Skeletal muscle tissue (tissue), 4 donors: ENCODE data around the gene SMIM43. TPM values are rescaled to one million over a fixed set of nuclear protein-coding genes. Genes with fewer than 3 reads are reported as not detected.

Experiments used
- H3K27ac ChIP-seq: one replicate; pipeline ENCODE4 v1.7.0; 2013; ENCODE audit warnings: mild to moderate bottlenecking, low read depth, low read length, inconsistent platforms
- H3K27me3 ChIP-seq, 3 donors: one replicate each; pipeline ENCODE4 v1.7.0; 2013; ENCODE audit warnings: low read length in 3 of 3; ENCODE audit not compliant: control insufficient read depth in 3 of 3, insufficient read depth in 3 of 3
- H3K36me3 ChIP-seq, 3 donors: one replicate each; pipeline ENCODE4 v1.7.0; 2013; ENCODE audit warnings: low read length in 3 of 3; ENCODE audit not compliant: control insufficient read depth in 3 of 3, insufficient read depth in 3 of 3
- H3K4me1 ChIP-seq, 3 donors: one replicate each; pipeline ENCODE4 v1.7.0; 2013; ENCODE audit warnings: low read length in 3 of 3, mild to moderate bottlenecking in 3 of 3; ENCODE audit not compliant: control insufficient read depth in 3 of 3, insufficient read depth in 3 of 3
- H3K4me3 ChIP-seq, 3 donors: one replicate each; pipeline ENCODE4 v1.7.0; 2013; ENCODE audit warnings: low read length in 3 of 3
- H3K9ac ChIP-seq, 3 donors: one replicate each; pipeline ENCODE4 v1.7.0; 2013; ENCODE audit warnings: low read length in 3 of 3, mild to moderate bottlenecking in 3 of 3, moderate library complexity in 2 of 3, low read depth in 1 of 3
- H3K9me3 ChIP-seq, 3 donors: one replicate each; pipeline ENCODE4 v1.7.0; 2013; ENCODE audit warnings: low read length in 3 of 3; ENCODE audit not compliant: control insufficient read depth in 3 of 3
- total RNA-seq: library from RNA; depleted of rRNA; stranded (reverse); fragments of >200 nt; gene quantifications from one replicate; pipeline ENCODE4 v1.2.3, GENCODE V29; 2014
- donor health status: Osteomylitis.

The SMIM43 gene
- 2.6 TPM for total RNA-seq

- no peaks in the 10 kb centered on the region for H3K36me3 ChIP-seq
- peak within 1 kb of the TSS in 1 of 3 donors; percentile 40 for H3K9ac ChIP-seq
- H3K9me3 ChIP-seq = no peaks in the 10 kb centered on the region
- H3K27ac ChIP-seq = no peak within 1 kb of the TSS
- peak within 1 kb of the TSS; percentile 4 to 58 (median 45) for H3K4me3 ChIP-seq
- H3K4me1 ChIP-seq = peaks cover 0 to 4% (median 4%) of the 10 kb centered on the region in 3 donors
- peaks cover 25 to 30% (median 29%) of the 10 kb centered on the region in 3 donors for H3K27me3 ChIP-seq
Measured at GRCh38 chr4:121764702-121765367, at the start of gene SMIM43. Gene SMIM43, minus strand, starts transcription at chr4:121765164. Its CDS starts 59 bp downstream, at chr4:121765105.

GRCh38 chr4:121814756-121815155 is 49.8 kb upstream of the SMIM43 start:
- Histone ChIP-seq H3K4me3 (no peak overlapping the region), H3K9ac (no peak overlapping the region), H3K36me3 (peaks cover 6 to 68% (median 58%) of the 10 kb centered on the region in 3 donors), H3K27ac (no peak overlapping the region), H3K27me3 (no peaks in the 10 kb centered on the region), H3K4me1 (no peaks in the 10 kb centered on the region), H3K9me3 (no peaks in the 10 kb centered on the region)

GRCh38 chr4:121811122-121811521 is 46.2 kb upstream of the SMIM43 start:
- Histone ChIP-seq H3K36me3 (peaks cover 8 to 68% (median 68%) of the 10 kb centered on the region in 3 donors), H3K4me1 (no peaks in the 10 kb centered on the region), H3K27me3 (no peaks in the 10 kb centered on the region), H3K27ac (no peak overlapping the region), H3K9me3 (no peaks in the 10 kb centered on the region), H3K4me3 (no peak overlapping the region), H3K9ac (no peak overlapping the region)

- H3K4me3 ChIP-seq = no peak overlapping the region
- H3K4me1 ChIP-seq = peaks cover 0 to 8% (median 7%) of the 10 kb centered on the region in 3 donors
- H3K27me3 ChIP-seq = no peaks in the 10 kb centered on the region
- H3K27ac ChIP-seq = no peak overlapping the region
- H3K9me3 ChIP-seq = no peaks in the 10 kb centered on the region
- H3K9ac ChIP-seq = no peak overlapping the region
- peaks cover 10 to 58% (median 43%) of the 10 kb centered on the region in 3 donors for H3K36me3 ChIP-seq
Measured at GRCh38 chr4:121806411-121806810, 41.4 kb upstream of the SMIM43 start.

- Histone ChIP-seq H3K4me1 (peaks cover 4 to 11% (median 7%) of the 10 kb centered on the region in 3 donors), H3K4me3 (peak overlapping the region; percentile 86 to 98 (median 88)), H3K9me3 (no peaks in the 10 kb centered on the region), H3K9ac (peak overlapping the region; percentile 78 to 91 (median 79)), H3K27me3 (no peaks in the 10 kb centered on the region), H3K27ac (peak overlapping the region; percentile 84), H3K36me3 (peaks cover 8 to 29% (median 17%) of the 10 kb centered on the region in 3 donors)
Measured at GRCh38 chr4:121801715-121802075, 36.7 kb upstream of the SMIM43 start.

GRCh38 chr4:121800961-121801714 is 36.2 kb upstream of the SMIM43 start, which contains the start of gene EXOSC9:
Gene EXOSC9, plus strand, starts transcription at chr4:121801323. Its CDS starts 102 bp downstream, at chr4:121801425.
- no peaks in the 10 kb centered on the region for H3K9me3 ChIP-seq
- peak within 1 kb of the TSS; percentile 86 to 98 (median 88) for H3K4me3 ChIP-seq
- H3K9ac ChIP-seq = peak within 1 kb of the TSS; percentile 78 to 91 (median 79)
- H3K27ac ChIP-seq = peak within 1 kb of the TSS; percentile 84
- H3K36me3 ChIP-seq = peaks cover 8 to 25% (median 17%) of the 10 kb centered on the region in 3 donors
- H3K27me3 ChIP-seq = no peaks in the 10 kb centered on the region
- peaks cover 4 to 11% (median 7%) of the 10 kb centered on the region in 3 donors for H3K4me1 ChIP-seq

- H3K36me3 ChIP-seq = peaks cover 8 to 21% (median 17%) of the 10 kb centered on the region in 3 donors
Measured at GRCh38 chr4:121800638-121800960, 35.6 kb upstream of the SMIM43 start.

GRCh38 chr4:121799867-121800501 is 35.0 kb upstream of the SMIM43 start:
- Histone ChIP-seq H3K4me3 (no peak overlapping the region), H3K27ac (no peak overlapping the region), H3K9ac (no peak overlapping the region)

More at GRCh38 chr4:121800638-121800960, 35.6 kb upstream of the SMIM43 start:
- no peaks in the 10 kb centered on the region for H3K27me3 ChIP-seq
- H3K27ac ChIP-seq = peak overlapping the region; percentile 84
- peak overlapping the region; percentile 78 to 91 (median 79) for H3K9ac ChIP-seq
- H3K9me3 ChIP-seq = no peaks in the 10 kb centered on the region
- H3K4me1 ChIP-seq = peaks cover 4 to 11% (median 7%) of the 10 kb centered on the region in 3 donors
- H3K4me3 ChIP-seq = peak overlapping the region; percentile 86 to 98 (median 88)

GRCh38 chr4:121799208-121799823 is 34.4 kb upstream of the SMIM43 start:
- peaks cover 5 to 11% (median 9%) of the 10 kb centered on the region in 3 donors for H3K36me3 ChIP-seq
- no peak overlapping the region for H3K27ac ChIP-seq

More at GRCh38 chr4:121799867-121800501, 35.0 kb upstream of the SMIM43 start:
- Histone ChIP-seq H3K9me3 (no peaks in the 10 kb centered on the region), H3K36me3 (peaks cover 8 to 17% (median 15%) of the 10 kb centered on the region in 3 donors), H3K27me3 (no peaks in the 10 kb centered on the region), H3K4me1 (peaks cover 4 to 11% (median 7%) of the 10 kb centered on the region in 3 donors)

More at GRCh38 chr4:121799208-121799823, 34.4 kb upstream of the SMIM43 start:
- Histone ChIP-seq H3K4me1 (peaks cover 4 to 11% (median 7%) of the 10 kb centered on the region in 3 donors), H3K4me3 (no peak overlapping the region), H3K9me3 (no peaks in the 10 kb centered on the region), H3K27me3 (no peaks in the 10 kb centered on the region), H3K9ac (no peak overlapping the region)
